Activated CD4-positive, CD25-positive, alpha-beta regulatory T cell treated with anti-CD3 and anti-CD28 coated beads, Interleukin-2, amount 50 U/mL, for 16 hours (primary cell): ENCODE data around the gene CXCL9.
"Not testable (repeated sequence)": the region's sequence is repeated elsewhere in the genome, so short reads cannot be mapped to it uniquely, and the experiment has no call there.

ENCODE experiments used
- DNase-seq: peaks from one replicate; pipeline ENCODE4 v3.0.0-alpha.2; 2020; ENCODE audit warnings: low read depth, low spot score

CXCL9 gene

GRCh38 chr4:76012388-76012801 is 5.1 kb upstream of the CXCL9 start:
- no peak for DNase-seq

GRCh38 chr4:76011700-76012387 is 4.5 kb upstream of the CXCL9 start:
- no peak for DNase-seq

- no peak for DNase-seq
These were observed 3.8 kb upstream of the CXCL9 start for GRCh38 chr4:76011018-76011670.

- DNase-seq = no peak
These were observed 3.3 kb upstream of the CXCL9 start for GRCh38 chr4:76010576-76010975.

GRCh38 chr4:76009311-76009710 is 2.0 kb upstream of the CXCL9 start:
- DNase-seq = no peak

- no peak for DNase-seq
These were observed 3.7 kb downstream of the CXCL9 start for GRCh38 chr4:76003620-76004019.

- DNase-seq = no peak
These were observed 4.3 kb downstream of the CXCL9 start for GRCh38 chr4:76003035-76003434.

GRCh38 chr4:76002176-76002575 is 5.1 kb downstream of the CXCL9 start:
- DNase-seq = no peak

GRCh38 chr4:76001700-76002099 is 5.6 kb downstream of the CXCL9 start:
- DNase-seq = no peak

GRCh38 chr4:76000279-76000678 is 7.0 kb downstream of the CXCL9 start:
- DNase-seq = no peak

- not testable (repeated sequence) for DNase-seq
These were observed 8.7 kb downstream of the CXCL9 start for GRCh38 chr4:75998525-75999147.

GRCh38 chr4:75997946-75998345 is 9.4 kb downstream of the CXCL9 start:
- no peak for DNase-seq

GRCh38 chr4:75997081-75997480 is 10.2 kb downstream of the CXCL9 start:
- no peak for DNase-seq

- no peak for DNase-seq
These were observed 11.6 kb downstream of the CXCL9 start for GRCh38 chr4:75995727-75996126.

- no peak for DNase-seq
These were observed 14.8 kb downstream of the CXCL9 start for GRCh38 chr4:75992462-75992861.

- DNase-seq = no peak
These were observed 17.3 kb downstream of the CXCL9 start for GRCh38 chr4:75989846-75990528.

GRCh38 chr4:75985116-75985515 is 22.2 kb downstream of the CXCL9 start:
- no peak for DNase-seq

- no peak for DNase-seq
These were observed 26.7 kb downstream of the CXCL9 start for GRCh38 chr4:75980576-75980975.

- DNase-seq = no peak
These were observed 31.1 kb downstream of the CXCL9 start for GRCh38 chr4:75976177-75976576.

- DNase-seq = no peak
These were observed 33.5 kb downstream of the CXCL9 start for GRCh38 chr4:75973766-75974165.

GRCh38 chr4:75968084-75968483 is 39.2 kb downstream of the CXCL9 start:
- no peak for DNase-seq

GRCh38 chr4:75963558-75963957 is 43.8 kb downstream of the CXCL9 start:
- DNase-seq = no peak
